RWPE2 (cell line): ENCODE measurements around the gene GCC2.

Experiments used
- ATAC-seq: fragments of 200-7000 bp; cut with Tn5 transposase; 3 replicates; pipeline ENCODE4 v1.9.1; 2021; ENCODE audit warnings: low read depth
- DNase-seq: peaks from one replicate; pipeline ENCODE4 v3.0.0-alpha.2; 2020; ENCODE audit warnings: low spot score
- H3K27ac ChIP-seq: fragments of 450-650 bp; 2 replicates; pipeline ENCODE4 v1.5.1; 2017; ENCODE audit warnings: mild to moderate bottlenecking; ENCODE audit not compliant: poor library complexity, severe bottlenecking
- H3K27me3 ChIP-seq: fragments of 250-450 bp; sonication (Bioruptor Pico); 2 replicates; pipeline ENCODE4 v1.5.1; 2021; ENCODE audit warnings: mild to moderate bottlenecking, moderate library complexity; ENCODE audit not compliant: insufficient read depth, poor library complexity, severe bottlenecking
- H3K36me3 ChIP-seq: fragments of 250-450 bp; sonication (Bioruptor Pico); 2 replicates; pipeline ENCODE4 v1.5.1; 2020; ENCODE audit warnings: low read depth, mild to moderate bottlenecking, moderate library complexity
- H3K4me1 ChIP-seq: fragments of 250-450 bp; sonication (Bioruptor Pico); 2 replicates; pipeline ENCODE4 v1.5.1; 2021; ENCODE audit warnings: mild to moderate bottlenecking, moderate library complexity; ENCODE audit not compliant: insufficient read depth, poor library complexity, severe bottlenecking
- H3K4me3 ChIP-seq: fragments of 250-450 bp; sonication (Bioruptor Pico); 2 replicates; pipeline ENCODE4 v1.5.1; 2021; ENCODE audit warnings: mild to moderate bottlenecking, moderate library complexity; ENCODE audit not compliant: severe bottlenecking
- H3K9me3 ChIP-seq: fragments of 250-450 bp; sonication (Bioruptor Pico); 2 replicates; pipeline ENCODE4 v1.5.1; 2021; ENCODE audit warnings: mild to moderate bottlenecking, moderate library complexity; ENCODE audit not compliant: severe bottlenecking
- CTCF ChIP-seq: fragments of 450-650 bp; IDR thresholded peaks from one replicate; pipeline ENCODE4 v1.5.1; 2017; ENCODE audit warnings: mild to moderate bottlenecking, moderate library complexity; ENCODE audit not compliant: poor library complexity, severe bottlenecking

GCC2 gene

GRCh38 chr2:108414256-108414876, 34.6 kb upstream of the GCC2 start:
- Histone ChIP-seq H3K27ac (peak overlapping the region; percentile 95), H3K4me3 (no peak overlapping the region), H3K4me1 (peaks cover 23% of the 10 kb centered on the region), H3K9me3 (no peaks in the 10 kb centered on the region), H3K27me3 (no peaks in the 10 kb centered on the region), H3K36me3 (no peaks in the 10 kb centered on the region)
- no peak for ATAC-seq
- no peak for TF ChIP-seq CTCF
- DNase-seq, result no peak

GRCh38 chr2:108414945-108415344, 34.1 kb upstream of the GCC2 start:
- TF ChIP-seq CTCF, result no peak
- Histone ChIP-seq H3K4me1 (peaks cover 23% of the 10 kb centered on the region), H3K4me3 (no peak overlapping the region), H3K36me3 (no peaks in the 10 kb centered on the region), H3K27me3 (no peaks in the 10 kb centered on the region), H3K27ac (peak overlapping the region; percentile 95), H3K9me3 (no peaks in the 10 kb centered on the region)
- ATAC-seq, result no peak
- no peak for DNase-seq

- H3K27ac ChIP-seq, result no peak overlapping the region
- peak; percentile 29 for TF ChIP-seq CTCF
- H3K4me3 ChIP-seq, result no peak overlapping the region
- no peaks in the 10 kb centered on the region for H3K36me3 ChIP-seq
- no peaks in the 10 kb centered on the region for H3K9me3 ChIP-seq
- H3K27me3 ChIP-seq, result no peaks in the 10 kb centered on the region
- ATAC-seq (peak; percentile 30; the same call in 1 of the 3 replicates), DNase-seq (no peak)
- H3K4me1 ChIP-seq, result peaks cover 20% of the 10 kb centered on the region
Observed at GRCh38 chr2:108417254-108417653, 31.8 kb upstream of the GCC2 start.

- Histone ChIP-seq H3K27me3 (no peaks in the 10 kb centered on the region), H3K4me3 (no peak overlapping the region), H3K36me3 (no peaks in the 10 kb centered on the region), H3K9me3 (no peaks in the 10 kb centered on the region), H3K27ac (no peak overlapping the region), H3K4me1 (peaks cover 11% of the 10 kb centered on the region)
- TF ChIP-seq CTCF, result no peak
- DNase-seq (no peak), ATAC-seq (no peak)
Observed at GRCh38 chr2:108418416-108418815, 30.6 kb upstream of the GCC2 start.

- Histone ChIP-seq H3K4me1 (no peaks in the 10 kb centered on the region), H3K4me3 (no peak overlapping the region), H3K27me3 (no peaks in the 10 kb centered on the region), H3K27ac (no peak overlapping the region), H3K9me3 (no peaks in the 10 kb centered on the region), H3K36me3 (no peaks in the 10 kb centered on the region)
- ATAC-seq, result no peak
- TF ChIP-seq CTCF, result no peak
- no peak for DNase-seq
Observed at GRCh38 chr2:108423067-108423466, 25.9 kb upstream of the GCC2 start.
